NB4 (cell line): ENCODE data around the gene POLR1B.
"Not testable (repeated sequence)": the region's sequence is repeated elsewhere in the genome, so short reads cannot be mapped to it uniquely, and the experiment has no call there.

Source experiments
- DNase-seq: peaks from one replicate; pipeline ENCODE4 v3.0.0; 2010; ENCODE audit warnings: low read depth
- H3K4me3 ChIP-seq: one replicate; pipeline ENCODE4 v1.5.1; 2011; ENCODE audit warnings: mild to moderate bottlenecking, low read depth, low read length, moderate library complexity
- CTCF ChIP-seq: IDR thresholded peaks from one replicate; pipeline ENCODE4 v1.5.1; 2012; ENCODE audit warnings: low read depth, low read length
- MAX ChIP-seq: IDR thresholded peaks from 2 replicates; pipeline ENCODE4 v1.6.1; 2011; ENCODE audit warnings: low read depth, low read length
- MYC ChIP-seq: IDR thresholded peaks from 2 replicates; pipeline ENCODE4 v1.6.1; 2011; ENCODE audit warnings: low read depth, low read length
- POLR2A ChIP-seq: IDR thresholded peaks from 2 replicates; pipeline ENCODE4 v1.6.1; 2011; ENCODE audit warnings: mild to moderate bottlenecking; ENCODE audit not compliant: insufficient read length; ENCODE audit errors: extremely low read depth

Gene POLR1B

GRCh38 chr2:112607680-112608438 lies 65.6 kb downstream of the POLR1B start:
- no peak for DNase-seq
- H3K4me3 ChIP-seq: no peak overlapping the region
- TF ChIP-seq CTCF: no peak
- TF ChIP-seq MAX: no peak

- H3K4me3 ChIP-seq, DNase-seq: not testable (repeated sequence)
These were observed 67.1 kb downstream of the POLR1B start for GRCh38 chr2:112609320-112609719.

- DNase-seq, H3K4me3 ChIP-seq: not testable (repeated sequence)
These were observed 70.0 kb downstream of the POLR1B start for GRCh38 chr2:112612283-112612682.

- H3K4me3 ChIP-seq: no peak overlapping the region
- no peak for TF ChIP-seq POLR2A
- TF ChIP-seq MYC: no peak
- no peak for DNase-seq
These were observed 72.1 kb downstream of the POLR1B start for GRCh38 chr2:112614201-112614840.

- DNase-seq: no peak
- TF ChIP-seq MAX (no peak), MYC (no peak), CTCF (no peak), POLR2A (no peak)
- H3K4me3 ChIP-seq: no peak overlapping the region
These were observed 72.8 kb downstream of the POLR1B start for GRCh38 chr2:112615051-112615450.

- not testable (repeated sequence) for DNase-seq
These were observed 73.5 kb downstream of the POLR1B start for GRCh38 chr2:112615798-112616197.

GRCh38 chr2:112618383-112618782 lies 76.1 kb downstream of the POLR1B start:
- TF ChIP-seq POLR2A (no peak), CTCF (no peak), MAX (no peak)
- DNase-seq: peak; percentile 83
- H3K4me3 ChIP-seq: no peak overlapping the region

More at GRCh38 chr2:112615798-112616197, 73.5 kb downstream of the POLR1B start:
- not testable (repeated sequence) for H3K4me3 ChIP-seq

GRCh38 chr2:112621790-112622527 lies 79.7 kb downstream of the POLR1B start:
- no peak overlapping the region for H3K4me3 ChIP-seq
- TF ChIP-seq MAX (no peak), CTCF (no peak), MYC (no peak), POLR2A (no peak)
- no peak for DNase-seq
